ENCODE measurements around the gene ARHGAP26. TPM values are rescaled to one million over a fixed set of nuclear protein-coding genes. Genes with fewer than 3 reads are reported as not detected.

Gene ARHGAP26
- total RNA-seq, 6 experiments from 2014 or later, result 6.7 to 14.5 (median 8.3) TPM

- no peaks in the 10 kb centered on the region for H3K27me3 ChIP-seq
- TF ChIP-seq CTCF (IDR thresholded peaks at IDR 0.05) (no peak), POLR2A (IDR thresholded peaks at IDR 0.05) (no peak)
- no peaks in the 10 kb centered on the region for H3K9me3 ChIP-seq
- no peak overlapping the region for H3K27ac ChIP-seq
- 89% methylated on average over 12 of the region's 13 CpGs for WGBS (ENCODE audit: insufficient coverage, low coverage, low lambda C conversion rate, missing lambda C conversion rate)
- no peaks in the 10 kb centered on the region for H3K4me1 ChIP-seq
- no peak overlapping the region for H3K4me3 ChIP-seq
- intact Hi-C loops (cut with DNase I), result no loop called here
- no peaks in the 10 kb centered on the region for H3K36me3 ChIP-seq
- no peak for ATAC-seq
- no peak for DNase-seq
These were observed 436.9 kb downstream of the ARHGAP26 start for GRCh38 chr5:143207058-143207457.

DNA sequence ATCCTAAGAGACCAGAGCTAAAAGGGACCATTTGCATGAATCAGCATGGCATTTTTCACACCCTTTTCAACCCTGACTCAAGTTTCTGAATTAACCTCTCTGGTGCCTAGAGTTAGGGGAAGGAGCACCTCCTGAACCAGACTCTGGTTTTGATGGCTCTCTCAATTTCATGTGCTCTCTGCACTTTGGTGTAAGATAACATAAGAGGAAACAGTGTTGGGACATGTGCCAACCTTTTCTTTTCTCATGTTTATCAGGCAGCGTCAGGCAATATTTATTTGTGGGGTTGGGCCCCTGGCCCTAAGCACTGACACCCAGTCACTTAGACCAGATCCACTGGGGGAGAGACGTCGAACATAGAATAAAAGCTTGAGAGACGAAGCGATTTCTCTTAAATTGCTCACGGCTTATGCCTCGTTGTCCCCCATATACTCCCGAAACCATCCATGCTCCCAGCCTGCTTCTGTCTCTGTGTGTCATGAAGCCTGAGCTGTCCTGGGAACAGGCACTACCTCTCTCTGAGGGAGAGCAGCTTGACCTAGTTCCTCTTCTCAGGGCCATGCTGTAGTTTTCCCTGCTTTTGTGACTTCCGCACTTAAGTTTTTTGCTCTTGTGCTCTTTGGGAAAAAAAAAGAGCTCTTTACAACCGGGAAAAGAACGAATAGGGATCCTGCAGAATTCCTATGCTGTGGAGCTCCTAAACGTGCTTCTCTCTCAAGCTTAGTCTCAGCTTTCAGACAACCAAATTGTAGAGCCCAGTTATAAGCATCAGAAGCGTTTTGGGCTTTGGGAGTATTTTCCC is 437.6 kb downstream of the ARHGAP26 start:
- intact Hi-C loops (cut with DNase I), result no loop called here

GRCh38 chr5:143208365-143208641 is 438.1 kb downstream of the ARHGAP26 start:
- Histone ChIP-seq H3K27me3 (no peaks in the 10 kb centered on the region), H3K4me3 (no peak overlapping the region), H3K27ac (no peak overlapping the region), H3K36me3 (no peaks in the 10 kb centered on the region), H3K4me1 (no peaks in the 10 kb centered on the region), H3K9me3 (no peaks in the 10 kb centered on the region)
- intact Hi-C loops (cut with DNase I), result no loop called here
- WGBS (ENCODE audit: insufficient coverage, low coverage, low lambda C conversion rate, missing lambda C conversion rate), result 72% methylated on average over 2 of the region's 2 CpGs
- DNase-seq (no peak), ATAC-seq (no peak)
- TF ChIP-seq CTCF (IDR thresholded peaks at IDR 0.05), result no peak
- no peak for TF ChIP-seq POLR2A (IDR thresholded peaks at IDR 0.05)

More for the DNA sequence above, 437.6 kb downstream of the ARHGAP26 start:
- WGBS (ENCODE audit: insufficient coverage, low coverage, low lambda C conversion rate, missing lambda C conversion rate), result 75% methylated on average over 13 of the region's 13 CpGs
- no peak for TF ChIP-seq CTCF (IDR thresholded peaks at IDR 0.05)
- no peak for TF ChIP-seq POLR2A (IDR thresholded peaks at IDR 0.05)
- Histone ChIP-seq H3K4me1 (no peaks in the 10 kb centered on the region), H3K27me3 (no peaks in the 10 kb centered on the region), H3K4me3 (no peak overlapping the region), H3K9me3 (no peaks in the 10 kb centered on the region), H3K36me3 (no peaks in the 10 kb centered on the region), H3K27ac (no peak overlapping the region)
- ATAC-seq (peak in 3 of 4 donors; percentile 36 to 49 (median 44)), DNase-seq (no peak)

DNA sequence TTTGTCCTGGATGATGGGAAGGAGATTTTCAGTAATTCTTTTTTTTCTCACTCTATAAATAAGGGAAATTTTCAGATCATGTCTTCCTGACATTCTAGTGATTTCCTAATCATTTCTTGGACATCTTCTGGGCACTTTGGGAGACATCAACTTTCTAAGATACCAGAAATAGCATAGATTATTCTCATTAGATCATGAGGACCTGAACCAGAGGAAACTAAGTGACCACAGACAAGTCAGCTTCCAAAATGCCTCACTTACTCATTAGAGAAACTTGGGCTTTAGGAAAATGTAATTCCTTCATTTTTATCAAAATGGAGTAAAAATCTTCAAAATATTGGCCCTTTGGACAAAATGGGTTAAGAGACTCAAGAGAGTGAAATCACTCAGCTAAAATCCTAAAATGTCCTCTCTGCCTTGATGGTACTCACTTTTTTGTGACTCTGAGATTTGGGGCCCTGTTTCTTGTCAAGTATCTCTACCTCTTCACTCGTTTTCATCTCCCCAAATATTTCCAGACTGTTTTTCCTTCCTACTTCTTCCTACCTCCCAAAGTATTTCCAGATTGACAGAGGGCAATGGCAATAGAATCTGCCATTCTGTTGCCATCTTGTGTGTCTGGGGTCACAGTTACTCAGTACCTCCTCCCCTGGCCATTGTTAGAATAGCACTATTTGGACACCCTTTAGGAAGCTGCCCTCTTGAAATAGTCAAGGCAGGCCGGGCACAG is 438.8 kb downstream of the ARHGAP26 start:
- no peaks in the 10 kb centered on the region for H3K27me3 ChIP-seq
- H3K27ac ChIP-seq, result no peak overlapping the region
- no peaks in the 10 kb centered on the region for H3K36me3 ChIP-seq
- DNase-seq (no peak), ATAC-seq (no peak)
- H3K9me3 ChIP-seq, result no peaks in the 10 kb centered on the region
- WGBS (ENCODE audit: insufficient coverage, low coverage, low lambda C conversion rate, missing lambda C conversion rate), result 75% methylated on average over 1 of the region's 2 CpGs
- intact Hi-C loops (cut with DNase I), result no loop called here
- H3K4me1 ChIP-seq, result no peaks in the 10 kb centered on the region
- no peak overlapping the region for H3K4me3 ChIP-seq
- TF ChIP-seq POLR2A (IDR thresholded peaks at IDR 0.05) (no peak), CTCF (IDR thresholded peaks at IDR 0.05) (no peak)
